Astrocyte of the spinal cord (primary cell): Measurements from ENCODE around the gene ABCB8.

Experiments used
- DNase-seq: peaks from one replicate; pipeline ENCODE4 v3.0.0; 2011; ENCODE audit warnings: low read depth, low spot score
- H3K4me3 ChIP-seq: 2 replicates; pipeline ENCODE4 v1.5.1; 2011; ENCODE audit warnings: low read depth, mild to moderate bottlenecking, low read length, moderate library complexity
- in situ Hi-C: cut with HindIII; loops from 2 replicates; pipeline ENCODE4 v1.10.0; 2017; ENCODE audit warnings: low sequenced_read_pairs
- TF ChIP-seq, protein P1 (sequence below): IDR thresholded peaks from 2 replicates; pipeline ENCODE4 v1.5.1; 2012; ENCODE audit warnings: low read depth, mild to moderate bottlenecking, low read length, inconsistent platforms

Gene ABCB8

DNA sequence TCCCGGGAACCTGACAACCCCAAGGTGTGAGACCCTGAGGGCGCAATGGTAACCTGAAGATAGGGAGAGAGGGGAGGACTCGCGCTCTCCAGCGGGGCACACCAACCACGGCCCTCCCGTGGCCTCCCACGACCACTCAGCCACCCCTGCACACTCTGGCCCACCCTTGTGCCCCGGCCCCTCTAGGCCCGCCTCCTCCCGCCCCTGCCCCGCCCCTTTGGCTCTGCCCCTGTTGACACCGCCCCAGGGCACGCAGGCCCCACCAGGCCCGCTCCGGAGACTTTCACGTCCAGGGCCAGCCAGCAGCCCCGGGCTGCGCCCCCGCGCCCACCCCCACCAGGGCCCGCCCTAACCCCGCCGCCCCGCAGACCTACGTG is 14.9 kb upstream of the ABCB8 start:
- in situ Hi-C loops, result no loop called here

DNA sequence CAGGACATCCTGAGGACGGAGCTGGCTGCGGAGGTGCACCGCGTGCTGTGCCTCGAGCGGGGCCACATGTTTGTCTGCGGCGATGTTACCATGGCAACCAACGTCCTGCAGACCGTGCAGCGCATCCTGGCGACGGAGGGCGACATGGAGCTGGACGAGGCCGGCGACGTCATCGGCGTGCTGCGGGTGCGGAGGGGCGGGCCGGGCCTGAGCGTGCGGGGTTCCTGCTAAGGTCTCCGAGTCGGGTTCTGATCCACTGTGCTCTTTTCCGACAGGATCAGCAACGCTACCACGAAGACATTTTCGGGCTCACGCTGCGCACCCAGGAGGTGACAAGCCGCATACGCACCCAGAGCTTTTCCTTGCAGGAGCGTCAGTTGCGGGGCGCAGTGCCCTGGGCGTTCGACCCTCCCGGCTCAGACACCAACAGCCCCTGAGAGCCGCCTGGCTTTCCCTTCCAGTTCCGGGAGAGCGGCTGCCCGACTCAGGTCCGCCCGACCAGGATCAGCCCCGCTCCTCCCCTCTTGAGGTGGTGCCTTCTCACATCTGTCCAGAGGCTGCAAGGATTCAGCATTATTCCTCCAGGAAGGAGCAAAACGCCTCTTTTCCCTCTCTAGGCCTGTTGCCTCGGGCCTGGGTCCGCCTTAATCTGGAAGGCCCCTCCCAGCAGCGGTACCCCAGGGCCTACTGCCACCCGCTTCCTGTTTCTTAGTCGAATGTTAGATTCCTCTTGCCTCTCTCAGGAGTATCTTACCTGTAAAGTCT is 14.3 kb upstream of the ABCB8 start:
- DNase-seq, result peak; percentile 29
- peak overlapping the region; percentile 20 for H3K4me3 ChIP-seq
- TF ChIP-seq, protein P1, sequence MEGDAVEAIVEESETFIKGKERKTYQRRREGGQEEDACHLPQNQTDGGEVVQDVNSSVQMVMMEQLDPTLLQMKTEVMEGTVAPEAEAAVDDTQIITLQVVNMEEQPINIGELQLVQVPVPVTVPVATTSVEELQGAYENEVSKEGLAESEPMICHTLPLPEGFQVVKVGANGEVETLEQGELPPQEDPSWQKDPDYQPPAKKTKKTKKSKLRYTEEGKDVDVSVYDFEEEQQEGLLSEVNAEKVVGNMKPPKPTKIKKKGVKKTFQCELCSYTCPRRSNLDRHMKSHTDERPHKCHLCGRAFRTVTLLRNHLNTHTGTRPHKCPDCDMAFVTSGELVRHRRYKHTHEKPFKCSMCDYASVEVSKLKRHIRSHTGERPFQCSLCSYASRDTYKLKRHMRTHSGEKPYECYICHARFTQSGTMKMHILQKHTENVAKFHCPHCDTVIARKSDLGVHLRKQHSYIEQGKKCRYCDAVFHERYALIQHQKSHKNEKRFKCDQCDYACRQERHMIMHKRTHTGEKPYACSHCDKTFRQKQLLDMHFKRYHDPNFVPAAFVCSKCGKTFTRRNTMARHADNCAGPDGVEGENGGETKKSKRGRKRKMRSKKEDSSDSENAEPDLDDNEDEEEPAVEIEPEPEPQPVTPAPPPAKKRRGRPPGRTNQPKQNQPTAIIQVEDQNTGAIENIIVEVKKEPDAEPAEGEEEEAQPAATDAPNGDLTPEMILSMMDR, result no peak
- in situ Hi-C loops, result no loop called here

More for the DNA sequence above, 14.9 kb upstream of the ABCB8 start:
- no peak overlapping the region for H3K4me3 ChIP-seq
- TF ChIP-seq, protein P1, result no peak
- DNase-seq, result no peak

DNA sequence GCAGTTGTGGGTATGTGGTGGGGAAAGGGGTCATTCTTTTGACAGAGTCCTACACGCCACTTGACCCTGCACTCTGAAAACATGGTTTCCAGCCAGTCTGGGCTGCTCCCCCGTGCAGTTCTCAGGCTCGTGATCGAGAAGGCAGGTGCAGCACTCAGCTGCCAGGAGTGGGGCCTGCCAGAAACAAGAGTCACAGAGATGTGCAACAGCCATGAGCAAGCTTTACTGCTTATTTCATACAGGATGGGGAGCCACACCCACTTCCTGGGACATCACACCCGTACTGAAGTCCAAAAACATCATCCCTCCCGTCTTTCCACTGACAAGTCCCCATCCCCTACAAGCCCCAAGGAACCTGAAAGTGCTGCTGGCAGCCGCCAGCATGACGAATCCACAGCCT is 13.3 kb upstream of the ABCB8 start:
- no peak overlapping the region for H3K4me3 ChIP-seq
- no peak for DNase-seq
- TF ChIP-seq, protein P1, result no peak
- in situ Hi-C loops, result no loop called here

DNA sequence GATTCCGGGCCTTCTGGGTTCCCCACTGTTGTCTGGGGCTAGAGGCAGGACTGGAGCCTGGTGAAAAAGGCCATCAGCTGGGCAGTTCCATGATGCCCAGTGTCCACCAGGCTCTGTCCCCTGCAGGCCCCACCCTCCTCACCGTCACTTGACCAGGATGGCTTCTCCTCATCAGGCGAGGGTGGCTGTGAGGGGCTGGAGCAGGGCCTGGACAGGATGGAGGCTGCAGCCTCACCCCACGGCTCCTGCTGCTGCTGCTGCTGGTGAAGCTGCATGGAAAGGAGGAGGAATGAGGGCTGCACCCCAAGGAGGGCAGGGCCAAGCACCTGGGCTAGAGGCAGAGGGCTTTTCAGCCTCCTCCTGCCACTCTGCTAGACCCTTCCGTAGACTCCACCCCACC is 12.3 kb upstream of the ABCB8 start:
- in situ Hi-C loops, result no loop called here
- TF ChIP-seq, protein P1, result no peak
- H3K4me3 ChIP-seq, result no peak overlapping the region
- DNase-seq, result no peak

DNA sequence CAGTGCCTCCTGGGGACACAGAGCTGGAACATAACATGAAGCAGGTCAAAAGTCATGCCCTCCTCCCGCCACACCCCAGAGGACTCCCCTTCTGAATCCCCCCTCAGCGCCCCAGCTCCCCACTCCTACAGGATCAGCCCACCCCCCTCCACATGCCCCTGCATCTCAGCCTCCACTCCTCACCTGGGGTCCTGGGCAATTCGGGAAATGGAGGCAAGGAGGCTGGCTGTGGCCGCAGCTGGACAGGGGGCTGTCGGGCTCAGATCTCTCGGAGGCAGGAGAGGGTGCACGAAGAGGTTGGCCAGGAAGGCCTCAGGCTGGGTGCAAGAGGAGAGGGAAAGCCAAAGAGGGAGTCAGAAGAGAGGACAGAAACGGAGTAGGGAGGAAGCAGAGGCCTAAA is 11.7 kb upstream of the ABCB8 start:
- TF ChIP-seq, protein P1, result no peak
- H3K4me3 ChIP-seq, result no peak overlapping the region
- in situ Hi-C loops, result no loop called here
- no peak for DNase-seq

DNA sequence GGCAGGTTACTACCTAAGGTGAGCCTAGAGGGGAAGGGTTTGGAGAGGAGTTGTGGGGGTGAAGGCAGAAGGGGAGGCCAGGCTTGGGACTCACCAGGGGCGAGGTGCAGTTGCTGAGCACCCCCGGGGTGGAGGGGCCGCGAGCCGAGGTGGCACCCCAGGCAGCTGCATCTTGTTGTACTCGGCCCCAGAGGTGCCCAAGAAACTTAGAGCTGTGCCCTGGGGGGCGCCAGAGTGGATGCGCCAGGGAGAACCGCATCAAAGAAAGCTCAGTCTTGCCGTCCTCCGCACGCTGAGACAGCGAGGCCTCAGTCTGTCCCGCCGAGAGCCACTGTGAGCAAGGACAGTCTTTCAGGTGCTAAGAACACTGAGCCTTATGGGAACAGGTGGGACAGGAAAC is 11.3 kb upstream of the ABCB8 start:
- no peak for DNase-seq
- in situ Hi-C loops, result no loop called here
- TF ChIP-seq, protein P1, result no peak
- no peak overlapping the region for H3K4me3 ChIP-seq
